ENCODE data around the gene RUSF1. TPM values are rescaled to one million over a fixed set of nuclear protein-coding genes. Genes with fewer than 3 reads are reported as not detected.
A peak's percentile ranks its signal among the peaks of the same experiment; 100 is the strongest.

Gene RUSF1
- total RNA-seq, 6 donors from 2014 or later: 46.8 to 132 (median 80.6) TPM

DNA sequence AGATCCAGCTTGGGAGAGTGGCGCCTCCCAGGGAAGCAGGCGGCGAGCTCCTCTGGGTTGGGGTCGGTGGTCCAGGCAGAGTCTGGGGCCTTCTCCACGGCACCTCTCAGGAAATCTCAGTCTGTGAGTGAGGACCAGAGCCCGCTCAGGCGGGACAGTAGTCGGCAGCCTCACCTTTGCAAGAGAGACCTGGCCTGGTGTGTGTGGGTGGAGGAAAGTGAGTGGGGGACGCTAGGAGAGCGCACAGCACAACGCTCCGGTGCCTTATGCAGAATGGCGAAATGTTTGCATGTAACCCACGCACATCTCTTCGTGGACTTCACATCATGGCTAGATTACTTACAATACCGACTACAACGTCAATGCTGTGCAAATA lies 21.7 kb upstream of the RUSF1 start:
- Histone ChIP-seq H3K27me3 (peaks cover 0 to 7% (median 0%) of the 10 kb centered on the region in 4 donors), H3K36me3 (no peaks in the 10 kb centered on the region), H3K9me3 (no peaks in the 10 kb centered on the region), H3K27ac (peak overlapping the region in 2 of 4 donors; percentile 18 to 71), H3K4me3 (peak overlapping the region in 3 of 4 donors; percentile 38 to 52 (median 46)), H3K4me1 (peaks cover 0 to 21% (median 6%) of the 10 kb centered on the region in 4 donors)
- 53 to 64% methylated on average over 14 to 17 of the region's 17 CpGs for WGBS, 2 donors
- ATAC-seq (ENCODE audit: low FRiP score in 2 of 2): peak in 1 of 2 donors; percentile 13
- TF ChIP-seq POLR2AphosphoS5 (IDR thresholded peaks at IDR 0.05) (no peak), EP300 (IDR thresholded peaks at IDR 0.05) (no peak), POLR2A (IDR thresholded peaks at IDR 0.05) (no peak)
- TF ChIP-seq, protein P1, sequence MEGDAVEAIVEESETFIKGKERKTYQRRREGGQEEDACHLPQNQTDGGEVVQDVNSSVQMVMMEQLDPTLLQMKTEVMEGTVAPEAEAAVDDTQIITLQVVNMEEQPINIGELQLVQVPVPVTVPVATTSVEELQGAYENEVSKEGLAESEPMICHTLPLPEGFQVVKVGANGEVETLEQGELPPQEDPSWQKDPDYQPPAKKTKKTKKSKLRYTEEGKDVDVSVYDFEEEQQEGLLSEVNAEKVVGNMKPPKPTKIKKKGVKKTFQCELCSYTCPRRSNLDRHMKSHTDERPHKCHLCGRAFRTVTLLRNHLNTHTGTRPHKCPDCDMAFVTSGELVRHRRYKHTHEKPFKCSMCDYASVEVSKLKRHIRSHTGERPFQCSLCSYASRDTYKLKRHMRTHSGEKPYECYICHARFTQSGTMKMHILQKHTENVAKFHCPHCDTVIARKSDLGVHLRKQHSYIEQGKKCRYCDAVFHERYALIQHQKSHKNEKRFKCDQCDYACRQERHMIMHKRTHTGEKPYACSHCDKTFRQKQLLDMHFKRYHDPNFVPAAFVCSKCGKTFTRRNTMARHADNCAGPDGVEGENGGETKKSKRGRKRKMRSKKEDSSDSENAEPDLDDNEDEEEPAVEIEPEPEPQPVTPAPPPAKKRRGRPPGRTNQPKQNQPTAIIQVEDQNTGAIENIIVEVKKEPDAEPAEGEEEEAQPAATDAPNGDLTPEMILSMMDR (IDR thresholded peaks at IDR 0.05): no peak
- DNase-seq: no peak

GRCh38 chr16:31529108-31529936 lies 21.1 kb upstream of the RUSF1 start:
- Histone ChIP-seq H3K4me1 (peaks cover 0 to 21% (median 6%) of the 10 kb centered on the region in 4 donors), H3K27ac (peak overlapping the region in 2 of 4 donors; percentile 18 to 71), H3K9me3 (no peaks in the 10 kb centered on the region), H3K4me3 (peak overlapping the region in 3 of 4 donors; percentile 38 to 52 (median 46)), H3K27me3 (peaks cover 0 to 7% (median 0%) of the 10 kb centered on the region in 4 donors), H3K36me3 (no peaks in the 10 kb centered on the region)
- 12% methylated on average over 18 to 28 of the region's 52 CpGs for WGBS, 2 donors
- TF ChIP-seq EP300 (IDR thresholded peaks at IDR 0.05) (no peak), POLR2AphosphoS5 (IDR thresholded peaks at IDR 0.05) (no peak), POLR2A (IDR thresholded peaks at IDR 0.05) (peak in 1 of 4 donors; percentile 28)
- TF ChIP-seq, protein P1 (IDR thresholded peaks at IDR 0.05): no peak
- DNase-seq: peak in 1 of 2 donors; percentile 86
- ATAC-seq (ENCODE audit: low FRiP score in 2 of 2): peak; percentile 46 to 56

DNA sequence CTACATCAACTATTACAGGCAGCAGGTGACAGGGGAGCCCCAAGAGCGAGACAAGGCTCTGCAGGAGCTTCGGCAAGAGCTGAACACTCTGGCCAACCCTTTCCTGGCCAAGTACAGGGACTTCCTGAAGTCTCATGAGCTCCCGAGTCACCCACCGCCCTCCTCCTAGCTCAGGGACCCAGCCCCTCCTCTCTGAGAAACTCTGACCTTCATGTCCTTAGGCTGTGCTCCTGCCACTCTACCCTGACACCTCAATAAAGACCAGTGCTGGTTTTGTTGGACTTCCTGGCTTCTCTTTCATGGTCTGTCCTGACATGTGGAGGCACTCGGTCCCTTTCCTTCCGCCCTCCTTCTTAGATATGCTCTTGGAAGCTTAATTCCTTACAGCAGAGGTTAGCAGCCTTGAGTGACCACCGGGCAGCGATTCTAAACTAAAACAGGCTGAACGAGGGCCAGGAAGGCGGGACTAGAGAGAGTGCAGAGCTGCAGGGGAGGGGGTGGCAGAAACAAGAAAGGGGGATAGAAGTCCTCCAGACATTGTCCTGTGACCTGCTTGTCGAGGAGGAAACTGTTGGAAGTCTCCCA lies 20.4 kb upstream of the RUSF1 start:
- Histone ChIP-seq H3K27me3 (peaks cover 0 to 7% (median 0%) of the 10 kb centered on the region in 4 donors), H3K9me3 (no peaks in the 10 kb centered on the region), H3K27ac (peak overlapping the region in 1 of 4 donors; percentile 71), H3K36me3 (no peaks in the 10 kb centered on the region), H3K4me3 (peak overlapping the region in 3 of 4 donors; percentile 38 to 52 (median 46)), H3K4me1 (peaks cover 0 to 21% (median 6%) of the 10 kb centered on the region in 4 donors)
- no peak for DNase-seq
- WGBS, 2 donors: 42 to 54% methylated on average over 11 of the region's 11 CpGs
- TF ChIP-seq, protein P1 (IDR thresholded peaks at IDR 0.05): no peak
- TF ChIP-seq EP300 (IDR thresholded peaks at IDR 0.05) (no peak), POLR2A (IDR thresholded peaks at IDR 0.05) (no peak), POLR2AphosphoS5 (IDR thresholded peaks at IDR 0.05) (no peak)
- ATAC-seq (ENCODE audit: low FRiP score in 2 of 2): no peak

DNA sequence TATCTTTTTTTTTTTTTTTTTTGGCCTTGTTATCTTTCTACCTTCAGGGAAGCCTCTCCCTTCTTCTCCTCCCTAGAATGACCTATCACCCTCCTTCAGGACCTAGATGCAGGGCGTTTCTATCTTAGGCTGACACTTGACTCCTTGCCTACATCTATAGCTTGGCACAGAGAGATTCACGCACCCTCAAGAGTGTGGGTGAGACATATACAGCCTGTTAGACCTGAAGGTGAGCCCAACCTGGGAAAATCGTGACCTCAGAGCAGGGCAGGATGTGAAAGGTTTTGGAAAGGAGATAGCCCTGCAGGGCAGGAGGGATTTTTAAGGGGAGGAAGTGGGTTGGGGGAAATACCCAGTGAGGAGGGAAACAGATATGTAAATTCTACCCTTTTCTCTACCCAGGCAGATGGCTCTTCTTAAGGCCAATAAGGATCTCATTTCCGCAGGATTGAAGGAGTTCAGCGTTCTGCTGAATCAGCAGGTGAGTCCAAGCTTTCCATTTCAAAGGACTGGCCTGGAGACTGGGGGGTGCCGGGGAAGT lies 19.6 kb upstream of the RUSF1 start, which contains the start of gene AHSP:
Gene AHSP, plus strand, starts transcription at position 167 of the 541 bp plus-strand sequence. Its CDS starts 240 bp downstream, at position 407.
- Histone ChIP-seq H3K36me3 (no peaks in the 10 kb centered on the region), H3K27me3 (peaks cover 0 to 7% (median 0%) of the 10 kb centered on the region in 4 donors), H3K9me3 (no peaks in the 10 kb centered on the region), H3K27ac (peak within 1 kb of the TSS in 1 of 4 donors; percentile 71), H3K4me1 (peaks cover 0 to 21% (median 6%) of the 10 kb centered on the region in 4 donors), H3K4me3 (peak within 1 kb of the TSS in 2 of 4 donors; percentile 46 to 52)
- 68 to 77% methylated on average over 6 of the region's 6 CpGs for WGBS, 2 donors
- no peak for TF ChIP-seq POLR2AphosphoS5 (IDR thresholded peaks at IDR 0.05)
- no peak for TF ChIP-seq EP300 (IDR thresholded peaks at IDR 0.05)
- TF ChIP-seq, protein P1 (IDR thresholded peaks at IDR 0.05): no peak
- ATAC-seq (ENCODE audit: low FRiP score in 2 of 2) (no peak), DNase-seq (no peak)
